Endothelial cell of umbilical vein (primary cell): ENCODE measurements around the gene SPINT2. TPM values are rescaled to one million over a fixed set of nuclear protein-coding genes. Genes with fewer than 3 reads are reported as not detected.

Source experiments
- BruUV-seq: library from RNA; stranded (reverse); fragments of 400-500 nt; replicated peaks from 2 replicates; lab custom pipeline; 2021; lab: Mats Ljungman, UMichigan
- CTCF ChIA-PET: fragments of 300-600, 350-600 bp; sonication (Branson Sonifier 250); formaldehyde crosslinking; loops from one replicate; lab custom pipeline; 2021; ENCODE audit warnings: antibody characterized with exemption, inconsistent platforms; lab: Charles Lee
- POLR2A ChIA-PET: fragments of 300-600, 350-600 bp; sonication (Branson Sonifier 250); formaldehyde crosslinking; loops from one replicate; lab custom pipeline; 2021; ENCODE audit warnings: antibody characterized with exemption, inconsistent platforms; lab: Charles Lee
- DNase-seq: peaks from one replicate; pipeline ENCODE4 v3.0.0-alpha.2; 2011; ENCODE audit warnings: low read depth, low spot score
- FAIRE-seq: peaks from 2 replicates; lab custom pipeline; 2011; peaks lifted over from hg19 to GRCh38; lab: Jason Lieb, UNC
- H2AFZ ChIP-seq: 2 replicates; pipeline ENCODE4 v1.6.0; 2012; ENCODE audit warnings: low read depth, low read length, control low read depth, inconsistent platforms
- H3K27ac ChIP-seq: 2 replicates; pipeline ENCODE4 v1.5.1; 2011; ENCODE audit warnings: low read depth, mild to moderate bottlenecking, control low read depth, low read length, moderate library complexity; ENCODE audit not compliant: insufficient read depth
- H3K27me3 ChIP-seq, 2 experiments: 2 replicates each; pipeline versions ENCODE4 v1.6.0 to v1.6.1; 2011; ENCODE audit warnings: low read length in 2 of 2, mixed read lengths in 1 of 2; ENCODE audit not compliant: control insufficient read depth in 2 of 2, insufficient read depth in 2 of 2
- H3K36me3 ChIP-seq, 2 experiments: 2 replicates in 1 of 2; 3 replicates in 1 of 2; pipeline ENCODE4 v1.5.1; 2011; ENCODE audit warnings: low read length in 2 of 2, mild to moderate bottlenecking in 1 of 2, moderate library complexity in 1 of 2; ENCODE audit not compliant: control insufficient read depth in 2 of 2, insufficient read depth in 2 of 2; ENCODE audit errors: extremely low read depth in 1 of 2
- H3K4me1 ChIP-seq: 3 replicates; pipeline ENCODE4 v1.5.1; 2011; ENCODE audit warnings: mild to moderate bottlenecking, low read length; ENCODE audit not compliant: control insufficient read depth, insufficient read depth; ENCODE audit errors: extremely low read depth
- H3K4me2 ChIP-seq: 2 replicates; pipeline ENCODE4 v1.6.1; 2011; ENCODE audit warnings: low read length, control low read depth, mixed read lengths; ENCODE audit not compliant: insufficient read depth
- H3K4me3 ChIP-seq, 3 experiments: fragments of 200-600 bp in 1 of 3; sonication (generic), shearing (Covaris generic) in 1 of 3; replicated peaks in 1 of 3; 2 replicates each; pipeline ENCODE4 v1.5.1; 2011 to 2016; ENCODE audit warnings: control low read depth in 3 of 3, low read length in 3 of 3, mild to moderate bottlenecking in 2 of 3, inconsistent platforms in 1 of 3, low read depth in 1 of 3, moderate library complexity in 1 of 3; ENCODE audit not compliant: insufficient read depth in 1 of 3
- H3K79me2 ChIP-seq: 2 replicates; pipeline ENCODE4 v1.6.0; 2012; ENCODE audit warnings: low read length, inconsistent platforms; ENCODE audit not compliant: control insufficient read depth, insufficient read depth
- H3K9ac ChIP-seq: replicated peaks from 2 replicates; pipeline ENCODE3; 2011; ENCODE audit warnings: low read length, control low read depth; ENCODE audit not compliant: insufficient read depth; ENCODE audit errors: extremely low read depth
- H3K9me1 ChIP-seq: replicated peaks from 3 replicates; pipeline ENCODE4 v1.6.0; 2011; ENCODE audit warnings: mild to moderate bottlenecking, low read length; ENCODE audit not compliant: control insufficient read depth, insufficient read depth; ENCODE audit errors: extremely low read depth
- H3K9me3 ChIP-seq: replicated peaks from 2 replicates; pipeline ENCODE4 v1.5.1; 2012; ENCODE audit warnings: low read length, inconsistent platforms; ENCODE audit not compliant: control insufficient read depth, insufficient read depth
- H4K20me1 ChIP-seq: replicated peaks from 2 replicates; pipeline ENCODE3; 2011; ENCODE audit warnings: mild to moderate bottlenecking, low read length; ENCODE audit not compliant: control insufficient read depth, insufficient read depth; ENCODE audit errors: extremely low read depth
- CTCF ChIP-seq, 2 donors: IDR thresholded peaks; 1 replicate in 1 of 2; 2 replicates in 1 of 2; pipeline ENCODE4 v1.5.1; 2011; ENCODE audit warnings: low read length in 2 of 2, mild to moderate bottlenecking in 2 of 2, moderate library complexity in 2 of 2, control low read depth in 1 of 2, inconsistent platforms in 1 of 2, low read depth in 1 of 2; ENCODE audit not compliant: insufficient read depth in 1 of 2; ENCODE audit errors: extremely low read depth in 1 of 2
- EZH2 ChIP-seq: IDR thresholded peaks from 2 replicates; pipeline ENCODE4 v1.6.1; 2012; ENCODE audit warnings: borderline replicate concordance, low read depth, mild to moderate bottlenecking, moderate library complexity, low read length, inconsistent platforms; ENCODE audit not compliant: severe bottlenecking
- FOS ChIP-seq: IDR thresholded peaks from 2 replicates; pipeline ENCODE4 v1.6.1; 2011; ENCODE audit warnings: mild to moderate bottlenecking, low read length, moderate library complexity, borderline replicate concordance; ENCODE audit not compliant: insufficient read depth
- GATA2 ChIP-seq: IDR thresholded peaks from 2 replicates; pipeline ENCODE4 v1.7.0; 2011; ENCODE audit warnings: low read depth, mild to moderate bottlenecking, moderate library complexity, mixed read lengths, low read length; ENCODE audit not compliant: insufficient read length, insufficient read depth
- JUN ChIP-seq: IDR thresholded peaks from 2 replicates; pipeline ENCODE4 v1.6.1; 2011; ENCODE audit warnings: borderline replicate concordance, low read depth; ENCODE audit not compliant: insufficient read length, insufficient read depth
- MAX ChIP-seq: IDR thresholded peaks from 2 replicates; pipeline ENCODE4 v1.6.1; 2011; ENCODE audit not compliant: insufficient read depth, insufficient read length
- MYC ChIP-seq: IDR thresholded peaks from one replicate; pipeline ENCODE4 v1.6.1; 2011; ENCODE audit warnings: mild to moderate bottlenecking, low read depth, low read length
- POLR2A ChIP-seq: IDR thresholded peaks from 2 replicates; pipeline ENCODE4 v1.6.1; 2012; ENCODE audit warnings: low read depth, mild to moderate bottlenecking, control low read depth, low read length
- POLR2AphosphoS5 ChIP-seq: IDR thresholded peaks from 2 replicates; pipeline ENCODE4 v1.6.1; 2012; ENCODE audit warnings: low read depth, mild to moderate bottlenecking, control low read depth, low read length, moderate library complexity; ENCODE audit not compliant: insufficient read depth
- dilution Hi-C: fragments of 300-500 bp; cut with MboI; formaldehyde crosslinking; loops from one replicate; pipeline ENCODE4 v1.15.0; 2019; ENCODE audit warnings: low sequenced_read_pairs; ENCODE audit not compliant: extremely low pct_ligation_motif_present
- intact Hi-C: fragments of 100-400 bp; cut with micrococcal nuclease; formaldehyde crosslinking; loops from one replicate; pipeline ENCODE4 v1.10.0; 2022
- polyA plus RNA-seq, 4 experiments: library from polyadenylated mRNA; depleted of rRNA in 3 of 4; stranded (reverse) in 3 of 4; unstranded in 1 of 4; fragments of >200 nt; gene quantifications; 2 replicates each; pipeline versions ENCODE4 v1.2.1 to v1.2.3, GENCODE V29; 2011 to 2012; ENCODE audit warnings: missing spikeins in 1 of 4
- total RNA-seq: library from RNA; stranded (reverse); gene quantifications from 2 replicates; pipeline ENCODE4 v1.2.3, GENCODE V29; 2021

Gene SPINT2
- total and polyA plus RNA-seq, 2 donors (not counting 3 experiments of a cell fraction or from before 2014, with no cell fraction given): 28.9 to 46.6 TPM

- no TSS peak for BruUV-seq
- DNase-seq: no peak
- intact Hi-C loops (no loop called here), dilution Hi-C loops (no loop called here)
- peaks cover 9% of the 10 kb centered on the region for H3K4me1 ChIP-seq
- TF ChIP-seq FOS: no peak
- TF ChIP-seq GATA2: no peak
- TF ChIP-seq POLR2A: no peak
- TF ChIP-seq MAX: no peak
- no peak for TF ChIP-seq POLR2AphosphoS5
- FAIRE-seq: no peak
- no peak overlapping the region for H3K4me3 ChIP-seq
- no peaks in the 10 kb centered on the region for H3K9me1 ChIP-seq
- no peaks in the 10 kb centered on the region for H3K27me3 ChIP-seq
- no peaks in the 10 kb centered on the region for H4K20me1 ChIP-seq
- H3K9ac ChIP-seq: no peak overlapping the region
- H3K36me3 ChIP-seq: no peaks in the 10 kb centered on the region
- H3K4me2 ChIP-seq: no peak overlapping the region
- no peaks in the 10 kb centered on the region for H3K79me2 ChIP-seq
- H2AFZ ChIP-seq: no peak overlapping the region
- H3K9me3 ChIP-seq: no peaks in the 10 kb centered on the region
- CTCF ChIA-PET: interaction anchor here (0.7 to 1.3 kb wide), 2 partner anchors 81 to 82 kb away, joined by 3 to 4 read pairs; partner anchors contain the start of gene CATSPERG
- POLR2A ChIA-PET: no interaction called here
- H3K27ac ChIP-seq: no peak overlapping the region
These were observed 10.6 kb upstream of the SPINT2 start for GRCh38 chr19:38253788-38254187.

GRCh38 chr19:38255383-38256014, 8.9 kb upstream of the SPINT2 start:
- intact Hi-C loops: loop anchor here (2.0 kb wide), 1 partner anchor 59 kb away; the partner anchor contains the start of gene YIF1B
- Histone ChIP-seq H3K9me1 (no peaks in the 10 kb centered on the region), H3K36me3 (no peaks in the 10 kb centered on the region), H3K9me3 (no peaks in the 10 kb centered on the region), H3K27ac (no peak overlapping the region), H3K4me1 (peaks cover 9% of the 10 kb centered on the region), H3K9ac (no peak overlapping the region), H3K27me3 (no peaks in the 10 kb centered on the region), H3K4me2 (peak overlapping the region; percentile 39), H3K79me2 (no peaks in the 10 kb centered on the region), H2AFZ (peak overlapping the region; percentile 80), H4K20me1 (no peaks in the 10 kb centered on the region), H3K4me3 (no peak overlapping the region)
- ChIA-PET CTCF (interaction anchor here (0.7 to 2.3 kb wide), 9 partner anchors 9 to 353 kb away, joined by 3 to 14 read pairs (median 5); partner anchors contain the start of genes CATSPERG and KCNK6), POLR2A (no interaction called here)
- BruUV-seq: no TSS peak
- no peak for TF ChIP-seq GATA2
- TF ChIP-seq JUN: no peak
- no peak for TF ChIP-seq MAX
- no peak for TF ChIP-seq EZH2
- no peak for TF ChIP-seq FOS
- TF ChIP-seq MYC: no peak
- TF ChIP-seq POLR2A: no peak
- no peak for TF ChIP-seq POLR2AphosphoS5
- no peak for TF ChIP-seq CTCF (IDR thresholded peaks at IDR 0.05; ENCODE audit: extremely low read depth in 1 of 2, insufficient read depth in 1 of 2, low read depth in 1 of 2, low read length in 2 of 2)
- no peak for FAIRE-seq
- dilution Hi-C loops: no loop called here
- no peak for DNase-seq
